Measurements from ENCODE around the gene LSM14B.

DNA sequence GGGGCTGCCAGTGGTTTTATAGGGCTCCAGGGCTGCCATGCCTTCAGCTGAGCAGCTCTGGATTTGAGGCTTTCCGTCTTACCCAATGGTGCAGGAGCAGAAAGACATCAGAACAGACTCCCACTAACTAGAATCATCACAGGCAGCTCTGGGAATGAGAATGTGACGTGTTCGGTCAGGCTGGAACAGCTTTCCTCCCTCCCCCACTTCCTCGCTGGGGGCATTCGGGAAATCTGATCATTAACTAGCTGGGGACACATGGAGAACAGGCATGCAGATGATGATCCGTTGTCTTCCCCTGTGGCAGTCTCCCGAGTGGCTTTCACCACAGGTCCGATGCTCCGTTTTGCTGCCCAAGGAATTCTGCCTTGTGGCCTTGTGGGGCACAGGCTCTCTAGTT, 55.0 kb downstream of the LSM14B start:
- TF ChIP-seq CTCF (IDR thresholded peaks at IDR 0.05) (no peak), POLR2A (IDR thresholded peaks at IDR 0.05) (no peak), POLR2AphosphoS5 (IDR thresholded peaks at IDR 0.05; ENCODE audit: insufficient read depth in 1 of 2, low read depth in 1 of 2) (no peak)

Data from vagina (tissue), 2 donors.